Activated CD4-positive, CD25-positive, alpha-beta regulatory T cell (primary cell): ENCODE data around the gene BTBD9.
"Not testable (repeated sequence)": the region's sequence is repeated elsewhere in the genome, so short reads cannot be mapped to it uniquely, and the experiment has no call there.

ENCODE experiments used
- DNase-seq, 4 experiments: peaks; one replicate each; lab custom pipeline; 2025; lab: John Stamatoyannopoulos, UW

Gene BTBD9

GRCh38 chr6:38429546-38429945, 210.2 kb downstream of the BTBD9 start:
- no peak for DNase-seq

GRCh38 chr6:38427492-38428210, 212.1 kb downstream of the BTBD9 start:
- no peak for DNase-seq

GRCh38 chr6:38425788-38426488, 213.8 kb downstream of the BTBD9 start:
- DNase-seq = not testable (repeated sequence)

- DNase-seq = no peak
These were observed 216.0 kb downstream of the BTBD9 start for GRCh38 chr6:38423746-38424145.

GRCh38 chr6:38420207-38420606, 219.5 kb downstream of the BTBD9 start:
- DNase-seq = no peak

GRCh38 chr6:38417521-38417920, 222.2 kb downstream of the BTBD9 start:
- no peak for DNase-seq

- DNase-seq = no peak
These were observed 224.3 kb downstream of the BTBD9 start for GRCh38 chr6:38415231-38416005.

- no peak for DNase-seq
These were observed 226.5 kb downstream of the BTBD9 start for GRCh38 chr6:38413102-38413800.

- DNase-seq = no peak
These were observed 232.5 kb downstream of the BTBD9 start for GRCh38 chr6:38407192-38407591.

- no peak for DNase-seq
These were observed 233.6 kb downstream of the BTBD9 start for GRCh38 chr6:38406096-38406495.

- no peak for DNase-seq
These were observed 234.7 kb downstream of the BTBD9 start for GRCh38 chr6:38404900-38405556.

- DNase-seq = no peak
These were observed 235.4 kb downstream of the BTBD9 start for GRCh38 chr6:38404355-38404754.

- no peak for DNase-seq
These were observed 236.2 kb downstream of the BTBD9 start for GRCh38 chr6:38403548-38403947.

- DNase-seq = no peak
These were observed 239.0 kb downstream of the BTBD9 start for GRCh38 chr6:38400764-38401163.

- no peak for DNase-seq
These were observed 239.6 kb downstream of the BTBD9 start for GRCh38 chr6:38400101-38400500.

- DNase-seq = no peak
These were observed 243.5 kb downstream of the BTBD9 start for GRCh38 chr6:38396209-38396608.

- DNase-seq = no peak
These were observed 245.7 kb downstream of the BTBD9 start for GRCh38 chr6:38393986-38394385.

GRCh38 chr6:38391626-38392579, 247.8 kb downstream of the BTBD9 start:
- no peak for DNase-seq

GRCh38 chr6:38391206-38391605, 248.5 kb downstream of the BTBD9 start:
- DNase-seq = no peak

- no peak for DNase-seq
These were observed 249.9 kb downstream of the BTBD9 start for GRCh38 chr6:38389875-38390274.

- no peak for DNase-seq
These were observed 251.8 kb downstream of the BTBD9 start for GRCh38 chr6:38387971-38388370.
